Activated naive CD4-positive, alpha-beta T cell treated with anti-CD3 and anti-CD28 coated beads, Interleukin-2, amount 10 ng/mL, durations not matched to agents 7 days and 5 days (primary cell): Measurements from ENCODE around the gene ZNF2.

Experiments used
- CTCF ChIA-PET: fragments of 350-600 bp; sonication (Branson Sonifier 250); formaldehyde crosslinking; loops from one replicate; lab custom pipeline; 2021; ENCODE audit warnings: antibody characterized with exemption; lab: Charles Lee
- DNase-seq: peaks from one replicate; pipeline ENCODE4 v3.0.0-alpha.2; 2020
- H3K27ac Mint-ChIP-seq: one replicate; pipeline ENCODE4 v1.8.0; 2021; ENCODE audit warnings: mild to moderate bottlenecking, moderate library complexity, mixed read lengths
- H3K27me3 Mint-ChIP-seq: one replicate; pipeline ENCODE4 v1.8.0; 2021; ENCODE audit warnings: mild to moderate bottlenecking, mixed read lengths
- H3K36me3 Mint-ChIP-seq: one replicate; pipeline ENCODE4 v1.8.0; 2021; ENCODE audit warnings: mixed read lengths
- H3K4me1 Mint-ChIP-seq: one replicate; pipeline ENCODE4 v1.8.0; 2021; ENCODE audit warnings: mixed read lengths
- H3K4me3 Mint-ChIP-seq: one replicate; pipeline ENCODE4 v1.8.0; 2021; ENCODE audit warnings: mild to moderate bottlenecking, moderate library complexity, mixed read lengths
- H3K9me3 Mint-ChIP-seq: one replicate; pipeline ENCODE4 v1.8.0; 2021; ENCODE audit warnings: mixed read lengths

Gene ZNF2

GRCh38 chr2:95225658-95226057, 60.0 kb downstream of the ZNF2 start:
- H3K9me3 Mint-ChIP-seq: peaks cover 40% of the 10 kb centered on the region
- H3K4me3 Mint-ChIP-seq: no peak overlapping the region
- H3K36me3 Mint-ChIP-seq: no peaks in the 10 kb centered on the region
- CTCF ChIA-PET: no interaction called here
- no peaks in the 10 kb centered on the region for H3K27me3 Mint-ChIP-seq
- no peak overlapping the region for H3K27ac Mint-ChIP-seq
- no peaks in the 10 kb centered on the region for H3K4me1 Mint-ChIP-seq
- DNase-seq: no peak

DNA sequence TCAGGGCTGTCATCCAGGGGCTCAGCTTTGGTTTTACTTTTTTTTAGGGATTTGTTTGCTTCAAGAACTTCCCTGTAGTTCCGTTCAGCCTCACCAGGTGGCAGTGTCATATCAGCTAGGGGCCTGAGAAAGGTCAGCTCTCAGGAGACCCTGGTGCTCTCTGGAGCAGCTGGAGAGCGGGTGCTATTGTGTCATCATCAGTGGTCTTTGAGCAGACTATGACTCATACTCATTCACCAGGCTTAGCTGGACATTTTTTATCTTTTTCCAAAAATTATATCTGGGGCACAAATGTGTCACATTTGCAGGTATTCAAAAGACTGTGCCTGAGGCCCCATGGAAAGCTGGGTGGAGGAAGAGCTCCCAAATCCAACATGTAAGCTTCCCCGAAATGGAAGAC, 66.1 kb downstream of the ZNF2 start:
- Mint-ChIP-seq H3K4me3 (no peak overlapping the region), H3K36me3 (no peaks in the 10 kb centered on the region), H3K27me3 (no peaks in the 10 kb centered on the region), H3K27ac (no peak overlapping the region), H3K9me3 (peaks cover 11% of the 10 kb centered on the region), H3K4me1 (no peaks in the 10 kb centered on the region)
- DNase-seq: peak; percentile 49
- CTCF ChIA-PET: interaction anchor here (0.8 to 2.0 kb wide), 6 partner anchors 8 to 85 kb away, joined by 3 to 5 read pairs (median 4); no protein-coding TSS in a partner anchor

DNA sequence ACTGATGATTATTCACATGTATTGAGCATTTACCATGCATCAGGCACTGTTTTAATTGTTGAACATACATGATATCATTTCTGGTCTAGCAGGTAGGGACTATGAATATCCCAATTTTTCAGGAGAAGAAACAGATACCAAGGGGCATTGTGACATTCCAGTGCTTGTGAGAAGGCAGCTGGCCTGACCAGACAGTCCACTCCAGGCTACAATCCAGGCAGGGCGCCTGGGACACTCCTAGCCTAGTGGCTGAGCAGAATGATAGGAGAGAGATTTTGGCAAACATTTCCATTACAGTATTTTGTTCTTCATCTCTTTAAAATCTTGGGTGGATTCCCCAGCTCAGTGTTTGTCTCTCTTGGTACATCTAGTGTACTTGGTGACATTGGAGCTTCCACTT, 66.6 kb downstream of the ZNF2 start:
- DNase-seq: no peak
- Mint-ChIP-seq H3K9me3 (peaks cover 11% of the 10 kb centered on the region), H3K27ac (no peak overlapping the region), H3K27me3 (no peaks in the 10 kb centered on the region), H3K36me3 (no peaks in the 10 kb centered on the region), H3K4me1 (no peaks in the 10 kb centered on the region), H3K4me3 (no peak overlapping the region)
- CTCF ChIA-PET: interaction anchor here (1.0 to 2.0 kb wide), 5 partner anchors 8 to 84 kb away, joined by 3 to 5 read pairs (median 4); no protein-coding TSS in a partner anchor
